HEK293 (cell line): ENCODE results near the gene DSCAM.

ENCODE experiments used
- BCL6B ChIP-seq: fragments of 450-650 bp; formaldehyde crosslinking; IDR thresholded peaks from 2 replicates; pipeline ENCODE4 v1.5.1; 2017; ENCODE audit warnings: missing biosample characterization, missing genetic modification characterization
- GLI2 ChIP-seq: fragments of 450-650 bp; formaldehyde crosslinking; IDR thresholded peaks from 2 replicates; pipeline ENCODE4; 2017; ENCODE audit warnings: missing biosample characterization, missing genetic modification characterization, low read depth, borderline replicate concordance
- HOXC10 ChIP-seq: sonication (generic); formaldehyde crosslinking; IDR thresholded peaks from 2 replicates; pipeline ENCODE4 v1.8.1; 2023; ENCODE audit warnings: mild to moderate bottlenecking, missing genetic modification reagents
- INSM2 ChIP-seq: fragments of 450-650 bp; formaldehyde crosslinking; IDR thresholded peaks from 2 replicates; pipeline ENCODE4 v1.5.1; 2016; ENCODE audit warnings: missing biosample characterization, missing genetic modification characterization
- KLF17 ChIP-seq: fragments of 450-650 bp; formaldehyde crosslinking; IDR thresholded peaks from 2 replicates; pipeline ENCODE4 v1.5.1; 2016; ENCODE audit warnings: missing biosample characterization, missing genetic modification characterization
- KLF8 ChIP-seq: fragments of 450-650 bp; formaldehyde crosslinking; IDR thresholded peaks from 2 replicates; pipeline ENCODE4 v1.5.1; 2016; ENCODE audit warnings: missing biosample characterization, missing genetic modification characterization
- SP7 ChIP-seq: fragments of 450-650 bp; formaldehyde crosslinking; IDR thresholded peaks from 2 replicates; pipeline ENCODE4 v1.5.1; 2016; ENCODE audit warnings: missing biosample characterization, missing genetic modification characterization
- ZBTB17 ChIP-seq: fragments of 450-650 bp; formaldehyde crosslinking; IDR thresholded peaks from 2 replicates; pipeline ENCODE4 v1.5.1; 2016; ENCODE audit warnings: missing biosample characterization, missing genetic modification characterization
- ZBTB20 ChIP-seq: fragments of 450-650 bp; formaldehyde crosslinking; IDR thresholded peaks from 2 replicates; pipeline ENCODE4 v1.5.1; 2016; ENCODE audit warnings: missing biosample characterization, missing genetic modification characterization
- ZBTB26 ChIP-seq: fragments of 450-650 bp; formaldehyde crosslinking; optimal IDR thresholded peaks from 2 replicates; pipeline ENCODE3; 2016; ENCODE audit warnings: missing biosample characterization, mild to moderate bottlenecking, missing genetic modification characterization
- ZFP37 ChIP-seq: fragments of 450-650 bp; formaldehyde crosslinking; IDR thresholded peaks from 2 replicates; pipeline ENCODE4 v1.5.1; 2016; ENCODE audit warnings: missing biosample characterization, missing genetic modification characterization
- ZFP69B ChIP-seq: fragments of 450-650 bp; formaldehyde crosslinking; IDR thresholded peaks from 2 replicates; pipeline ENCODE4 v1.5.1; 2016; ENCODE audit warnings: missing biosample characterization, missing genetic modification characterization
- ZIC2 ChIP-seq: fragments of 450-650 bp; formaldehyde crosslinking; IDR thresholded peaks from 2 replicates; pipeline ENCODE4 v1.5.1; 2016; ENCODE audit warnings: missing biosample characterization, missing genetic modification characterization
- ZNF157 ChIP-seq: fragments of 450-650 bp; formaldehyde crosslinking; IDR thresholded peaks from 2 replicates; pipeline ENCODE4 v1.5.1; 2016; ENCODE audit warnings: missing biosample characterization, missing genetic modification characterization
- ZNF175 ChIP-seq: fragments of 450-650 bp; formaldehyde crosslinking; IDR thresholded peaks from 2 replicates; pipeline ENCODE4 v1.5.1; 2016; ENCODE audit warnings: missing biosample characterization, missing genetic modification characterization
- ZNF184 ChIP-seq: fragments of 450-650 bp; IDR thresholded peaks from 2 replicates; pipeline ENCODE4 v1.5.1; 2018; ENCODE audit warnings: missing biosample characterization, mild to moderate bottlenecking, missing genetic modification characterization
- ZNF223 ChIP-seq: fragments of 450-650 bp; formaldehyde crosslinking; IDR thresholded peaks from 2 replicates; pipeline ENCODE4 v1.5.1; 2016; ENCODE audit warnings: missing biosample characterization, missing genetic modification characterization
- ZNF248 ChIP-seq: fragments of 450-650 bp; formaldehyde crosslinking; IDR thresholded peaks from 2 replicates; pipeline ENCODE4 v1.5.1; 2017; ENCODE audit warnings: missing biosample characterization, missing genetic modification characterization
- ZNF26 ChIP-seq: fragments of 450-650 bp; formaldehyde crosslinking; IDR thresholded peaks from 2 replicates; pipeline ENCODE4 v1.5.1; 2016; ENCODE audit warnings: missing biosample characterization, missing genetic modification characterization
- ZNF280C ChIP-seq: fragments of 450-650 bp; formaldehyde crosslinking; IDR thresholded peaks from 2 replicates; pipeline ENCODE4 v1.5.1; 2016; ENCODE audit warnings: missing biosample characterization, missing genetic modification characterization
- ZNF324 ChIP-seq: fragments of 450-650 bp; formaldehyde crosslinking; IDR thresholded peaks from 2 replicates; pipeline ENCODE4 v1.5.1; 2016; ENCODE audit warnings: missing biosample characterization, missing genetic modification characterization
- ZNF335 ChIP-seq: fragments of 450-650 bp; formaldehyde crosslinking; conservative IDR thresholded peaks from 2 replicates; pipeline ENCODE4 v1.5.1; 2016; ENCODE audit warnings: missing biosample characterization, missing genetic modification characterization
- ZNF350 ChIP-seq: fragments of 450-650 bp; formaldehyde crosslinking; IDR thresholded peaks from 2 replicates; pipeline ENCODE4 v1.5.0; 2017; ENCODE audit warnings: missing biosample characterization, mild to moderate bottlenecking, missing genetic modification characterization
- ZNF398 ChIP-seq: fragments of 450-650 bp; formaldehyde crosslinking; IDR thresholded peaks from 2 replicates; pipeline ENCODE4 v1.5.1; 2017; ENCODE audit warnings: missing biosample characterization, missing genetic modification characterization
- ZNF549 ChIP-seq: fragments of 450-650 bp; IDR thresholded peaks from 2 replicates; pipeline ENCODE4 v1.5.1; 2018; ENCODE audit warnings: missing biosample characterization, missing genetic modification characterization, mild to moderate bottlenecking, inconsistent platforms, moderate library complexity
- ZNF654 ChIP-seq: fragments of 450-650 bp; formaldehyde crosslinking; IDR thresholded peaks from 2 replicates; pipeline ENCODE4 v1.5.1; 2016; ENCODE audit warnings: low read depth, missing biosample characterization, missing genetic modification characterization
- ZNF701 ChIP-seq: fragments of 450-650 bp; formaldehyde crosslinking; IDR thresholded peaks from 2 replicates; pipeline ENCODE4 v1.5.1; 2016; ENCODE audit warnings: missing biosample characterization, missing genetic modification characterization
- ZNF747 ChIP-seq: fragments of 450-650 bp; formaldehyde crosslinking; IDR thresholded peaks from 2 replicates; pipeline ENCODE4 v1.5.1; 2016; ENCODE audit warnings: missing biosample characterization, missing genetic modification characterization
- ZSCAN23 ChIP-seq: fragments of 450-650 bp; formaldehyde crosslinking; IDR thresholded peaks from 2 replicates; pipeline ENCODE4 v1.5.1; 2016; ENCODE audit warnings: missing biosample characterization, missing genetic modification characterization
- ZSCAN4 ChIP-seq: fragments of 450-650 bp; formaldehyde crosslinking; IDR thresholded peaks from 2 replicates; pipeline ENCODE4 v1.5.1; 2017; ENCODE audit warnings: missing biosample characterization, missing genetic modification characterization

The DSCAM gene

GRCh38 chr21:40433538-40433937 is 413.4 kb downstream of the DSCAM start (continued):
- TF ChIP-seq ZNF654 (tag by site-specific recombination), result no peak
- no peak for TF ChIP-seq ZNF248 (tag by site-specific recombination)
- 0 out of 2 replicates have a peak, but pooled peaks have one; percentile 78 for TF ChIP-seq ZNF747
- TF ChIP-seq ZIC2 (tag by site-specific recombination), result no peak
- no peak for TF ChIP-seq ZBTB17 (tag by site-specific recombination)
- peak; percentile 93 for TF ChIP-seq KLF8 (tag by site-specific recombination)
- TF ChIP-seq ZNF350, result peak; percentile 60; the same call in 1 of the 2 replicates
- peak; percentile 88 for TF ChIP-seq ZNF324 (tag by site-specific recombination)
- TF ChIP-seq GLI2 (tag by site-specific recombination), result no peak
- TF ChIP-seq ZSCAN23 (tag by site-specific recombination), result peak; percentile 77; the same call in 1 of the 2 replicates
- 0 out of 2 replicates have a peak, but pooled peaks have one; percentile 46 for TF ChIP-seq BCL6B
- no peak for TF ChIP-seq KLF17 (tag by site-specific recombination)
- no peak for TF ChIP-seq ZBTB20 (tag by site-specific recombination)
- TF ChIP-seq ZFP37, result 0 out of 2 replicates have a peak, but pooled peaks have one; percentile 77
- TF ChIP-seq ZBTB26 (tag by site-specific recombination), result no peak
- TF ChIP-seq INSM2, result peak; percentile 30; the same call in 1 of the 2 replicates
- peak; percentile 64 for TF ChIP-seq ZNF398 (tag by site-specific recombination)
- no peak for TF ChIP-seq ZNF280C (tag by site-specific recombination)
- TF ChIP-seq ZNF549 (tag by site-specific recombination), result no peak
- TF ChIP-seq ZNF157 (tag by site-specific recombination), result no peak
- peak; percentile 84 for TF ChIP-seq ZNF184 (tag by site-specific recombination)
- no peak for TF ChIP-seq HOXC10 (CRISPR knock-in tag)
- TF ChIP-seq ZNF175 (tag by site-specific recombination), result no peak
- no peak for TF ChIP-seq ZNF335 (tag by site-specific recombination)
- TF ChIP-seq ZNF223, result no peak
- peak; percentile 68 for TF ChIP-seq SP7 (tag by site-specific recombination)
- TF ChIP-seq ZNF701 (tag by site-specific recombination), result no peak
- no peak for TF ChIP-seq ZFP69B (tag by site-specific recombination)
- no peak for TF ChIP-seq ZSCAN4
- TF ChIP-seq ZNF26 (tag by site-specific recombination), result peak; percentile 66
